Vagina (tissue), 2 donors: ENCODE measurements around the gene C3orf49. TPM values are rescaled to one million over a fixed set of nuclear protein-coding genes. Genes with fewer than 3 reads are reported as not detected.

Experiments
- DNase-seq, 2 donors: peaks; one replicate each; pipeline ENCODE4 v3.0.0-alpha.2; 2017; ENCODE audit errors: extremely low spot score in 2 of 2
- H3K27ac ChIP-seq: fragments of 200-600 bp; sonication (generic); one replicate; pipeline ENCODE4 v1.5.1; 2019
- H3K27me3 ChIP-seq: fragments of 200-600 bp; sonication (generic); one replicate; pipeline ENCODE4 v1.5.1; 2019
- H3K36me3 ChIP-seq, 2 donors: fragments of 200-600 bp; sonication (generic); one replicate each; pipeline ENCODE4 v1.5.1; 2017 to 2019
- H3K4me1 ChIP-seq: fragments of 200-600 bp; sonication (generic); one replicate; pipeline ENCODE4 v1.5.1; 2019
- H3K4me3 ChIP-seq, 2 donors: fragments of 200-600 bp; sonication (generic); 1 replicate in 1 of 2; 2 replicates in 1 of 2; pipeline ENCODE4 v1.5.1; 2016 to 2019
- H3K9me3 ChIP-seq: fragments of 200-600 bp; sonication (generic); one replicate; pipeline ENCODE4 v1.5.1; 2019
- CTCF ChIP-seq, 3 experiments: fragments of 450-650 bp in 2 of 3; fragments of 200-600 bp in 1 of 3; sonication (generic) in 1 of 3; IDR thresholded peaks; one replicate each; pipeline ENCODE4 v1.5.1; 2017 to 2019; ENCODE audit warnings: antibody characterized with exemption in 3 of 3, mild to moderate bottlenecking in 2 of 3, moderate library complexity in 2 of 3
- POLR2A ChIP-seq, 2 donors: fragments of 450-650 bp; IDR thresholded peaks; one replicate each; pipeline ENCODE4 v1.6.1; 2017; ENCODE audit warnings: antibody characterized with exemption in 2 of 2, mild to moderate bottlenecking in 2 of 2, moderate library complexity in 2 of 2
- POLR2AphosphoS5 ChIP-seq, 2 donors: sonication (generic); formaldehyde crosslinking; IDR thresholded peaks; one replicate each; pipeline ENCODE4 v1.9.0; 2017; ENCODE audit warnings: antibody characterized with exemption in 2 of 2, mild to moderate bottlenecking in 2 of 2, low read depth in 1 of 2; ENCODE audit not compliant: insufficient read depth in 1 of 2
- intact Hi-C: fragments of 100-400 bp; cut with DNase I; formaldehyde crosslinking; loops from one replicate; pipeline ENCODE4 v1.15.1; 2023
- total RNA-seq: library from RNA; depleted of rRNA; stranded (reverse); fragments of >200 nt; gene quantifications from one replicate; pipeline ENCODE4 v1.2.3, GENCODE V29; 2016

Gene C3orf49
- total RNA-seq, 1 donor from 2014 or later = not detected

- DNase-seq = no peak
- H3K27me3 ChIP-seq = no peaks in the 10 kb centered on the region
- H3K36me3 ChIP-seq = no peaks in the 10 kb centered on the region
- TF ChIP-seq POLR2AphosphoS5 (IDR thresholded peaks at IDR 0.05; ENCODE audit: insufficient read depth in 1 of 2, low read depth in 1 of 2) (no peak), POLR2A (IDR thresholded peaks at IDR 0.05) (no peak), CTCF (IDR thresholded peaks at IDR 0.05) (no peak)
- H3K9me3 ChIP-seq = no peaks in the 10 kb centered on the region
- H3K27ac ChIP-seq = no peak overlapping the region
- intact Hi-C loops = no loop called here
- H3K4me3 ChIP-seq = no peak overlapping the region
- peaks cover 39% of the 10 kb centered on the region for H3K4me1 ChIP-seq
These were observed 53.2 kb downstream of the C3orf49 start for GRCh38 chr3:63872135-63872924.

GRCh38 chr3:63874769-63875168 is 55.7 kb downstream of the C3orf49 start:
- Histone ChIP-seq H3K36me3 (no peaks in the 10 kb centered on the region), H3K4me1 (peaks cover 53% of the 10 kb centered on the region), H3K27me3 (no peaks in the 10 kb centered on the region), H3K4me3 (no peak overlapping the region), H3K9me3 (no peaks in the 10 kb centered on the region), H3K27ac (no peak overlapping the region)
- intact Hi-C loops = no loop called here
- DNase-seq = no peak
- no peak for TF ChIP-seq POLR2A (IDR thresholded peaks at IDR 0.05)
- TF ChIP-seq POLR2AphosphoS5 (IDR thresholded peaks at IDR 0.05; ENCODE audit: insufficient read depth in 1 of 2, low read depth in 1 of 2) = no peak
- TF ChIP-seq CTCF (IDR thresholded peaks at IDR 0.05) = no peak

- H3K27me3 ChIP-seq = no peaks in the 10 kb centered on the region
- TF ChIP-seq POLR2A (IDR thresholded peaks at IDR 0.05) (no peak), CTCF (IDR thresholded peaks at IDR 0.05) (no peak), POLR2AphosphoS5 (IDR thresholded peaks at IDR 0.05; ENCODE audit: insufficient read depth in 1 of 2, low read depth in 1 of 2) (no peak)
- no peak overlapping the region for H3K4me3 ChIP-seq
- no peaks in the 10 kb centered on the region for H3K36me3 ChIP-seq
- DNase-seq = no peak
- no peak overlapping the region for H3K27ac ChIP-seq
- H3K4me1 ChIP-seq = peaks cover 45% of the 10 kb centered on the region
- intact Hi-C loops = no loop called here
- no peaks in the 10 kb centered on the region for H3K9me3 ChIP-seq
These were observed 56.4 kb downstream of the C3orf49 start for GRCh38 chr3:63875510-63875909.

- Histone ChIP-seq H3K36me3 (no peaks in the 10 kb centered on the region), H3K4me3 (no peak overlapping the region), H3K4me1 (peaks cover 44% of the 10 kb centered on the region), H3K27me3 (no peaks in the 10 kb centered on the region), H3K27ac (no peak overlapping the region), H3K9me3 (no peaks in the 10 kb centered on the region)
- DNase-seq = no peak
- no peak for TF ChIP-seq POLR2AphosphoS5 (IDR thresholded peaks at IDR 0.05; ENCODE audit: insufficient read depth in 1 of 2, low read depth in 1 of 2)
- no peak for TF ChIP-seq POLR2A (IDR thresholded peaks at IDR 0.05)
- TF ChIP-seq CTCF (IDR thresholded peaks at IDR 0.05) = no peak
- intact Hi-C loops = no loop called here
These were observed 57.2 kb downstream of the C3orf49 start for GRCh38 chr3:63876260-63876659.

GRCh38 chr3:63877737-63878393 is 58.8 kb downstream of the C3orf49 start:
- H3K4me3 ChIP-seq = no peak overlapping the region
- H3K36me3 ChIP-seq = no peaks in the 10 kb centered on the region
- H3K27me3 ChIP-seq = no peaks in the 10 kb centered on the region
- DNase-seq = no peak
- no peaks in the 10 kb centered on the region for H3K9me3 ChIP-seq
- TF ChIP-seq POLR2AphosphoS5 (IDR thresholded peaks at IDR 0.05; ENCODE audit: insufficient read depth in 1 of 2, low read depth in 1 of 2) (no peak), CTCF (IDR thresholded peaks at IDR 0.05) (no peak), POLR2A (IDR thresholded peaks at IDR 0.05) (no peak)
- H3K4me1 ChIP-seq = peaks cover 40% of the 10 kb centered on the region
- no peak overlapping the region for H3K27ac ChIP-seq
- intact Hi-C loops = no loop called here
